ENCODE measurements around the gene TAF6.

- TF ChIP-seq POLR2A (IDR thresholded peaks at IDR 0.05) (no peak), CTCF (IDR thresholded peaks at IDR 0.05) (no peak)
These were observed 49.2 kb downstream of the TAF6 start for GRCh38 chr7:100069991-100070390.
